Measurements from ENCODE around the gene PCLO.
"Not testable (repeated sequence)": the region's sequence is repeated elsewhere in the genome, so short reads cannot be mapped to it uniquely, and the experiment has no call there.

Gene PCLO

GRCh38 chr7:82722946-82723345 is 439.7 kb downstream of the PCLO start:
- no peak for ATAC-seq

- ATAC-seq: no peak
Observed at GRCh38 chr7:82715344-82715743, 447.3 kb downstream of the PCLO start.

GRCh38 chr7:82714883-82715282 is 447.8 kb downstream of the PCLO start:
- ATAC-seq: no peak

GRCh38 chr7:82713506-82713905 is 449.2 kb downstream of the PCLO start:
- no peak for ATAC-seq

- ATAC-seq: not testable (repeated sequence)
Observed at GRCh38 chr7:82706344-82706743, 456.3 kb downstream of the PCLO start.

- ATAC-seq: no peak
Observed at GRCh38 chr7:82705517-82706260, 457.0 kb downstream of the PCLO start.

GRCh38 chr7:82704121-82704520 is 458.6 kb downstream of the PCLO start:
- ATAC-seq: no peak
